GM12872 (cell line): Measurements from ENCODE around the gene ZNF365.

ENCODE experiments used
- TF ChIP-seq, protein P1 (sequence below): IDR thresholded peaks from 3 replicates; pipeline ENCODE4 v1.5.1; 2011; ENCODE audit warnings: low read depth, mild to moderate bottlenecking, low read length, moderate library complexity; ENCODE audit not compliant: insufficient read depth

Gene ZNF365

DNA sequence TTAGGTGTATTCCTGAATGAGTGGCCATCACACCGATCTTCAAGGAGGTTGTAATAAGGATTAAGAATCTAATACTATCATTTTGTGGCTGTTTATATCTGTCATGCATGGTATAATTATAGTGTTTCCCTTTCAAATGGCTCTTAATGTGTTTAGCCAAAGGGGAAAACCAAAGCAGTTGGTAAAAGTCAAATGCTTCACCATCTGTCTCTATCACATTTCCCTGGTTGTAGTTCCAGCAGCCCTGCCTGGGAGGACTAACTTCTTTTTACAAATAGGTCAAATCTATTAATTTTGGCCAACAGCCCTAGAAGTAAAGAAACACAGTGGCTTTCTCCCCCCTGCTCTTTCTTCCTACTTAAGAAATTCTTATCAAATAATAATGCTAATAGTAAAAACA is 56.7 kb downstream of the ZNF365 start:
- TF ChIP-seq, protein P1, sequence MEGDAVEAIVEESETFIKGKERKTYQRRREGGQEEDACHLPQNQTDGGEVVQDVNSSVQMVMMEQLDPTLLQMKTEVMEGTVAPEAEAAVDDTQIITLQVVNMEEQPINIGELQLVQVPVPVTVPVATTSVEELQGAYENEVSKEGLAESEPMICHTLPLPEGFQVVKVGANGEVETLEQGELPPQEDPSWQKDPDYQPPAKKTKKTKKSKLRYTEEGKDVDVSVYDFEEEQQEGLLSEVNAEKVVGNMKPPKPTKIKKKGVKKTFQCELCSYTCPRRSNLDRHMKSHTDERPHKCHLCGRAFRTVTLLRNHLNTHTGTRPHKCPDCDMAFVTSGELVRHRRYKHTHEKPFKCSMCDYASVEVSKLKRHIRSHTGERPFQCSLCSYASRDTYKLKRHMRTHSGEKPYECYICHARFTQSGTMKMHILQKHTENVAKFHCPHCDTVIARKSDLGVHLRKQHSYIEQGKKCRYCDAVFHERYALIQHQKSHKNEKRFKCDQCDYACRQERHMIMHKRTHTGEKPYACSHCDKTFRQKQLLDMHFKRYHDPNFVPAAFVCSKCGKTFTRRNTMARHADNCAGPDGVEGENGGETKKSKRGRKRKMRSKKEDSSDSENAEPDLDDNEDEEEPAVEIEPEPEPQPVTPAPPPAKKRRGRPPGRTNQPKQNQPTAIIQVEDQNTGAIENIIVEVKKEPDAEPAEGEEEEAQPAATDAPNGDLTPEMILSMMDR: no peak

DNA sequence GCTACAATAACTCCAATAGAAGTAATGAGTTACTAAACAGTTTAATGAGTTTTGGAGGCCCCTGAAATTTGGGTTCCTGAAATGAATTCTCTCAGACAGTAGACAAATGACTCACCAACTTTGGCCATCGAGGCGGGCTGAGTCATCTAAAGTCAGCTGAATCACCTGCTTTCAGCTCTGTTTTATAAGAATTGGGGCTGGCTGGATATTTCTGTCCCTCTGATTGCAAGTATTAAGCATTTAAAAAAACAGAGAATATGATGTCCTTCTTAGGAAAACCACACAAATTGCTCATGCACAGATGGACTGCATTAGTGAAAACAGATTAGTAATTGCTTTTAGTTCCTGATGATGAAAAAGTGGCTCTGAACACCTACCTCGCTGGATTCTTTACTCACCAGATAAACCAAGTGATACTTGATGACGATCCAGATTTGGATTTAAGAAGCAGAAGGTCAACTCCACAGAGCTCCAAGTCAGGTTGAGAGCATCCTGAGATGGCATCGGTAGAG is 59.1 kb downstream of the ZNF365 start:
- TF ChIP-seq, protein P1: no peak

DNA sequence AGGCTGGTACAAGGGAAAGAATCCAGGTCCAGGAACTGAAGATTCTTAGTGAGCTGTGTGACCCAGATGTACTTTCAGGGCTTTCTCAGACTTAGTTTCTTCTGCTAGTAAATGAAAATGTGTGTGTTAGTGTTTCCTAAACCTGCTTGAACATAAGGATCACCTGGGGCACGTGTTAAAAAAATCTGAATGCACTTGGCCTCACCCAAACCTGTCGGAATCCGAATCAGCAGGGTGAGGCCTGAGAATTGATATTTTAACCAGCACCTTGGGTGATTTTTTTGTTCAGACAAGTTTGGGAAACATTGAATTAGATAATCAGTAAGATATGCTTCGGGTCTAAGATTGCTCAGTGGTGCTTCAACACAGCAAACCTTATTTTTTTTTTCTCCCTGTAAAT is 59.7 kb downstream of the ZNF365 start:
- TF ChIP-seq, protein P1: no peak

DNA sequence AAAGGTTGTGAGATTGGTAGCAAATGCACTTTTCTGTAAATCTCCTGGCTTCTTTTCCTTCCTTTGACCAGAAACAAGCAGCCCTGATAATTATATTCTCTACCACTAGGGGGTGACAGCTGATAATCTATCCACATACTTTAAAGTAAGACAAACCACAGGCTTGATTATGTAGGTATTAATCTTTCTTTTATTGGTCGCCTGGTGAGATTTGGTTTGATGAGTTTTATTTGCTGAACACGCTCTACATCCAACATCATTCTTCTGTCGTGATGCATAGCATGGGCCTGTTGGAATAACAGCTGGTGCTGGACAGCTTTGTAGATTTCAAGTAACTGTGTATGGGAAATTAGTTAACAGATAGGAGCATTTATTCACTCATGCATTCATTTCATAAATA is 63.5 kb downstream of the ZNF365 start:
- TF ChIP-seq, protein P1: peak; percentile 60

DNA sequence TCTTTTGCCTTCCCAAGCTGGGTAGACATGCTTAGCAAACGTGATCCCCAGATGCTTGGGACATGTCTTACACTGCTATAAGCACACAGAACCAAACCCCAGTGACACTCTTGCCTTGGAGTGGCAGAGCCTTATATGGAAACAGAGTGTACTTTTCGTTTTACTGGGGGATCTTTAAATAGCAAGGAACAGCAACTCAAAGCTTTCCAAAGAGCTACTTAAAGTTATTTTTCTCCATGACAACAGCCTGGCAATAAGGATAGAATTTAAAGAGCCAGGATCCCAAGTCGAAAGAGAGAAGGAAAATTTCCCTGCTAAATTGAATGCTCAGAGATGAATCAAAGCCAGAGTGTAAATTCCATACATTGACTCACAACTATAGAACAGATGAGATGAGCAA is 67.8 kb downstream of the ZNF365 start:
- TF ChIP-seq, protein P1: no peak

DNA sequence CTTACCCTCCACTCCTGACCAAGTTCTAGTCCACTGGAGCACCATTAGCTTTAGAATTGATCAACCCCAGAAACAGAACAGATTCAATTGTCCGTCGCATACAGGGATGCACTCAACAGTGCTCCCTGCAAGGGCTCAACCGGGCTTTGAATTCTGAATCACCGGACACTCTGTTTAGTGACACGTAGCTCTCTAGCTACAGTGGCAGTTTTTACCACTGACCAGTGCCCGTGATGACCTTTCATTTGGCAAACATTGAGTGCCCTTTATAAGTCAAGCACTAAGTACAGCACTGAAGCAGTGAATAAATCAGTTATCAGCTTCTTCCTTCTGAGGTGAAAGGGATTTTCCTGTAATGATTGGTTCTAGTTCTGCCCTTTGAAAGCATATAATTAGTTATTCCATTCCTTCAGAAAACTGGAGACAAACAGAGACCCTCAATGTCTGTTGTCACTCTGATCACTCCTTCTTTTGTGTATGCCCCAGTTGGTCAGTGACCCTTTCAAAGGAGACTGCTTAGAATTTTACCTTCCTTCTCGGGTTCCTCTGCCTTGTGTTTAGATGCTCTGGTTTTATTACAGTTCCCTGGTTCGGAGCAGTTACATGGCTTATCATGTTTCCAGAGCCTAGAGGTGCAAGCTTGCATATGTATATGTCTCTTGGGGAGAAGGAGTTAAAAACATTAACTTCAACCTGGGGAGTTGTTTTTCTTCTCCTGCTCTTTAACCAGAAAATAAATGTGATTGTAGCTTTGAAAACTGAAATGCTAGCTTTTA is 68.9 kb downstream of the ZNF365 start:
- TF ChIP-seq, protein P1: no peak

DNA sequence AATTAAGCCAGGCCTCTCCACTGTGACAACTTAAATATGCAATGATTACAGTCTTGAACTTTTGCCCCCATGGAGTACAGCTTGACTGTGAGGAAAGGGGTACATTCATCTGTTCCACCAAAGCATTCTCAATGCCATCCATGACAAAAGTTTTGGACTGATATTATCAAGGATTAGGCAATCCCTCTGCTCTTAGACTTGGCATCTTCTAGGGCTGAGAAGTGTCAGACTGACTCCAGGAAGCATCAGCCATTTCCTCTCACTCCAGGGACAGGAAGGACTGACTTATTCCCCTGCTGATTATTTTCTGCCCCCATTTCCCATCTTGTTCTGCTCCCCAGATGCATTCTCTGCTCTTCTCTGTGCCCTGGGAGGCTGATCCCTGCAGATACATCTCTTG is 69.7 kb downstream of the ZNF365 start:
- TF ChIP-seq, protein P1: no peak

DNA sequence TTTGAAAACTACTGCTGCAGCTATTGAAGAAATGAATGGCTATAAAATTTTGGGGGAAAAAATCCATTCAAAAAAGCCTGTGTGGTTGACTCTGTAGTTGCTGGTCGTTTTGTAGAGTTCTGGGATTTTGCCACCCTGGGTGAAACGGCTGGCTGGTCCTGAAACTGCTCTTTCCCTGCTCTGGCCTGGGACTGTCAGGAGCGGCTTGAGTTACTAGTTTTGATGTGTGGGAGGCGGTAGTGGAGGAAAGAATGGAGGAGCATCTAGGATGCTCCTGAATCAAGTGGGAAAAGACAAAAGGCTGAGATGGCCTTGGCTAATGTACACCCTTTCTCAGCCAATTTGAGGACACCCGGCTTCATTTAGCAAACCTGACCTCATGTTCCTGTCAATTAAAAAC is 72.5 kb downstream of the ZNF365 start:
- TF ChIP-seq, protein P1: no peak
